Measurements from ENCODE around the gene RAB8A.
"Not testable (repeated sequence)": the region's sequence is repeated elsewhere in the genome, so short reads cannot be mapped to it uniquely, and the experiment has no call there.

The RAB8A gene

GRCh38 chr19:16143399-16144215 is 31.9 kb downstream of the RAB8A start, which contains the start of gene HSH2D:
Gene HSH2D, plus strand, starts transcription at chr19:16143685. Its CDS starts 5,066 bp downstream, at chr19:16148751.
- no peak for DNase-seq

GRCh38 chr19:16144216-16144581 is 32.5 kb downstream of the RAB8A start:
- no peak for DNase-seq

GRCh38 chr19:16146112-16146511 is 34.4 kb downstream of the RAB8A start:
- DNase-seq, result no peak

- DNase-seq, result no peak
Observed at GRCh38 chr19:16148443-16149229, 36.9 kb downstream of the RAB8A start.

DNA sequence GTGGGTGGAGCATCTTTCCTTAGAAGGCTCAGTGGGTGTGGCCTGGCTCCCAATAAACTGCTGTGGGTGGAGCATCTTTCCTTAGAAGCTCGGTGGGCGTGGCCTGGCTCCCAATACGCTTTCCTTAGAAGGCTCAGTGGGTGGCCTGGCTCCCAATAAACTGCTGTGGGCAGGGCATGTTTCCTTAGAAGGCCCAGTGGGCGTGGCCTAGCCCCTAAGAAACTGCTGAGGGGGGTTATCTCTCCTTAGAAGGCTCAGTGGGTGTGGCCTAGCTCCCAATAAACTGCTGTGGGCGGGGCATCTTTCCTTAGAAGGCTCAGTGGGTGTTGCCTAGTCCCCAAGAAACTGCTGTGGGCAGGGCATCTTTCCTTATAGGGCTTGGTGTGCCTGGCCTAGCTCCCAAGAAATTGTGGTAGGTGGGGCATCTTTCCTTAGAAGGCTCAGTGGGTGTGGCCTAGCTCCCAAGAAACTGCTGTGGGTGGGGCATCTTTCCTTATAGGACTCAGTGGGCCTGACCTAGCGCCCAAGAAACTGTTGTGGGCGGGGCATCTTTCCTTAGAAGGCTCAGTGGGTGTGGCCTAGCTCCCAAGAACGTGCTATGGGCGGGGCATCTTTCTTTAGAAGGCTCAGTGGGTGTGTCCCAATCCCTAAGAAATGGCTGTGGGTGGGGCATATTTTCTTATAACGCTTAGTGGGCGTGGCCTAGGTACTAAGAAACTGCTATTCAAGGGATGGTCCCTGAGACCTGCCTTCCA is 42.1 kb downstream of the RAB8A start:
- DNase-seq, result no peak

DNA sequence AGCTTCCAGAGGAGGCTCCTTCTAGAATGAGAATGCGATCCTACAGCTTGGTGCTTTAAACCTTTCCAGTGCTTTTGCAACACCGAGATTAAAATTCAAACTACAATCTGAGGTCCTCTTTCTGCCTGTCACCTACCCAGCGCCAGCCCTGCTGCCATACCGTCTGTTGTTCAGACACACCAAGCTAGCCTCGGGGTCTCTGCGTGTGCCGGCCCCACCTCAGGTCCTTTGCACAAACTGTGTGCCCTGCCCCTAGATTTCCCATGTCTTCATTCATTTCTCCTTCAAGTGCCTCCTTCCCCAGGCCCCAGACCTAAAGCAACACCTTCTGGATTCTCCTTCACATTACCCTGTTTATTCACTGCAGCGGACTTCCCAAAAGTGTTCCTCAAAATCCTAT is 42.9 kb downstream of the RAB8A start:
- DNase-seq, result no peak

GRCh38 chr19:16155128-16155527 is 43.4 kb downstream of the RAB8A start:
- no peak for DNase-seq

DNA sequence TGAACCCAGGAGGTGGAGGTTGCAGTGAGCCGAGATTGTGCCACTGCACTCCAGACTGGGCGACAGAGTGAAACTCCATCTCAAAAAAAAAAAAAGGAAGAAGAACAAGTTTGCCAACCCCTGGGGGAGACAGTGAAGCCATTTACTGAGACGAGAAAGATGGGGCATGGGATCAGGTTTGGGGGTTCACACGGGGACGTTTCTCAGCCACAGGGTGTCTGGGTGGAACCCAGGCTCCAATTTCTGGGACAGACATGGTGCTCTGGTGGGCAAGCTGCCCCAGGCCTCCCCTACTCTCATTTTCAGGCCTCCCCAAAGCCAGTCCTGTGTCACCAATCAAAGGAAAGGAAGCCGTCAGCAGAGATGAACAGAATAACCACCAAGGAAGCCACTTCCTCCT is 45.2 kb downstream of the RAB8A start:
- DNase-seq, result no peak

DNA sequence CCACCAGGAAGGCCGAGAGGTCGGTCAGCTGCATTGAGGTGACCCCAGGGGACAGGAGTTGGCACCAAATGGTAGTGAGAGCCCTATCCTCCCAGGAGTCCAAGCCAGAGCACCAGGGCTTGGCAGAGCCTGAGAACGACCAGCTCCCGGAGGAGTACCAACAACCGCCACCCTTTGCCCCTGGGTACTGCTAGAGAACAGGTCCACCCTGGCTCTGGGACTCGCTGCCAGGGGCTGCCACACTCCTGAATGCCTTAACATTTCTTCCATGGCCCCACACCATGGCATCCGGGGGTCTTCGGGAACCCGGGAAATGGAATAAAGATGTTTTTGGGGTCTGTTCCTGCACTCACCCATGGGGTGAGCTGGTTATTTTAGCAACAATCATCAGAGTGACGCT is 45.9 kb downstream of the RAB8A start:
- DNase-seq, result no peak

GRCh38 chr19:16159655-16160054 is 48.0 kb downstream of the RAB8A start:
- no peak for DNase-seq

DNA sequence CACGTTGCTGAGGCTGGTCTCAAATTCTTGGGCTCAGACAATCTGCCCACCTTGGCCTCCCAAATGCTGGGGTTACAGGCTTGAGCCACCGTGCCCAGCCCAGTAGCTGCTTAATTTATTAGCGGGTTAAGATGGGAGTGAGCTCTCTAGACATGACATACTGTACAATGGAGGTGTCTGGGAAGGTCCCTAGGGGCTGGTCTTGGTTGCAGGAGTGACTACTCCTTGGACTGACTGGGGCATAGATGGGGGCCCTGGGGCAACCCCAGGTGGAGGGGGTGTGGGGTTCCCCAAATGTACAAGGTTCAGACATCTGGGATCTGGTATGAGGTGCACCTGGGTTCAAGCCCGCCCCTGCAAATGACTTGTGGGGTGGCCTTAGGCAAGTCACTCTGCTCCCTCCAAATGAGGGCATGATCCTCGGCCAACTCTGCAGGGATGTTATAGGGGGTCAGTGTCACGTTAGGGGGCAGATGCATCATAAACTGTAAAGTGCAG is 48.8 kb downstream of the RAB8A start:
- no peak for DNase-seq

GRCh38 chr19:16160943-16161560 is 49.4 kb downstream of the RAB8A start:
- no peak for DNase-seq

DNA sequence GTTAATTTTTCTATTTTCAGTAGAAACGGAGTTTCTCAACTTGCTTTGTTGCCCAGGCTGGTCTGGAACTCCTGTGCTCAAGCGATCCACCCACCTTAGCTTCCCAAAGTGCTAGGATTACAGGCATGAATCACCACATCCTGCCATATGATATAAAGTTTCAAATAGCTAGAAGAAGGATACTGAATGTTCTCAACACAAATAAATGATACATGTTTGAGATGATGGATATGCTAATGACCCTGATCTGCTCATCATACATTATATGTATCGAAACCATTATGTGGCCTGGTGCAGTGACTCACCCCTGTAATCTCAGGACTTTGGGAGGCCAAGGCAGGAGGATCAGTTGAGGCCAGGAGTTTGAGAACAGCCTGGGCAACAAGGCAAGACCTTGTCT is 50.2 kb downstream of the RAB8A start:
- no peak for DNase-seq

DNA sequence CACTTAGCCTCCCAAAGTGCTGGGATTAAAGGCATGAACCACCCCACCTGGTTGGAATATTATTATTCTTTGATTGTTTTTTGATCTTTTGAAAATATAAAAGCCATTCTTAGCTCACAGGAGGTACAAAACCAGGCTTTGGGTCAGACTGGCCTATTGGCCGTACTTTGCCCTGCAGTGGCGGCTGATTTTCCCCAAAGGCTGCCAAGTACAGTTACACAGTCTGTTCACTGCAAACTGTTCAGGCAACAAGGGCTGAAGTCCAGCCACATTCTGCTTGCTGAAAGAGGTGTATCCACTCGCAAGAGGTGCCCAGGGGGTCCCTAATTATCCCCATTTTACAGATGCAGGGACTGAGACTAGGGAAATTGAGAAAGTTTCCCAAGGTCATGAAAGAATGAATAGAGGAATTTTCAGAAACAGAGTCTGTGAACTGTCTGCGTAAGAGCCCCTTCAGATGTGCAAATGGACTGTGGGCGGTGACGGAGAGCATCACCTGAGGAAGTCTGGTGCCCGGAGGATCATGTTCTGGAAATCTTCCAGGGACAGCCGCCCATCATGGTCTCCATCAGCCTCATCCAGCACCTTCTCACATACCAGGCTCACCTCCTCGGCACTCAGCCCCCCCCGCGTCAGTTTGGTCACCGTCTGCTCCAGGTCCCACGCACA is 52.7 kb downstream of the RAB8A start:
- no peak for DNase-seq

- DNase-seq, result no peak
Observed at GRCh38 chr19:16166417-16166816, 54.7 kb downstream of the RAB8A start.

DNA sequence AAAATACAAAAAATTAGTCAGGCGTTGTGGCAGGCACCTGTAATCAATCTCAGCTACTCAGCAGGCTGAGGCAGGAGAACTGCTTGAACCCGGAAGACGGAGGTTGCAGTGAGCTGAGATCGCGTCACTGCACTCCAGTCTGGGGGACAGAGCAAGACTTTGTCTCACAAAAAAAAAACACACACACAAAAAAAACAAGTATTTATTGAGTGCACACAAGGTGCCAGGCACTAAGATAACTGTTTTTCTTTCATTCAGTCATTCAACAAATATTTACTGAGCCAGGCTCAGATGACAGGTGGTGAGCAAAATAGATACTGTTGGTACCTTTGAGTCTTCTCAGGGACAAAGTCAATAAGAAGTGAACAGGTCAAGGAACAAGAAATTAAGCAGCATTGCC is 55.4 kb downstream of the RAB8A start:
- DNase-seq, result no peak

GRCh38 chr19:16168465-16169081 is 56.9 kb downstream of the RAB8A start:
- no peak for DNase-seq

DNA sequence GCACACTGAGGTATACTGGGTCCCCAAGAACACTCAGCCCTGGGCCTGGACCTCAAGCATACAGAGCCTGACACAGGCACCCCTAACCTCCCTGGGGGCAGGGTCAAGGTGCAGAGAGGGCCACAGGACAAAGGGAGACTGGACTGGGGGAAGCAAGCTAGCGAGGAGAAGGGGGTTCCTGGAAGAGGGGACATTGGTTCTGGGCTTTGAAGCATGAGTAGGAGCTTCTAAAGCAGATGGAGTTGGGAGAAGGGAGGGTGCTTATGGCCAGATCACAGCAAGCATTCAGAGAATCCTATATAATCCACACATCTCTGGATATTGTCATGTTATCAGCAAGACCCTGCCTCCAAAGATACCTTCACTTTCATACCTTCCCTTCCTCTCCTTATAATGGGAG is 58.4 kb downstream of the RAB8A start:
- no peak for DNase-seq

DNA sequence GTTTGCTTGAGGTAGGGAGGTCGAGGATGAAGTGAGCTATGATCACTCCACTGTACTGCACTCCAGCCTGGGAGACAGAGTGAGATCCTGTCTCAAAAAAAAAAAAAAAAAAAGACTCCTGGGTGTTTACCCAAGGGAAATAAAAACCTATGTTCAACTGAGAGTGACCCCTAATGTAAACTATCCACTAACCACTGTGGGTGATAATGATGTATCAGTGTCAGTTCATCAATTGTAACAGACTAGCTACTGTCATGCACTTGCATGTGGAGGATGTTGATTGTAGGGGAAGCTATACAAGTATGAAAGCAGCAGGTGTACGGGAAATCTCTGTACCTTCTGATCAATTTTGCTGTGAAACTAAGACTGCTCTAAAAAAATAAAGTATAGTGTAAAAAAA is 64.3 kb downstream of the RAB8A start:
- no peak for DNase-seq

DNA sequence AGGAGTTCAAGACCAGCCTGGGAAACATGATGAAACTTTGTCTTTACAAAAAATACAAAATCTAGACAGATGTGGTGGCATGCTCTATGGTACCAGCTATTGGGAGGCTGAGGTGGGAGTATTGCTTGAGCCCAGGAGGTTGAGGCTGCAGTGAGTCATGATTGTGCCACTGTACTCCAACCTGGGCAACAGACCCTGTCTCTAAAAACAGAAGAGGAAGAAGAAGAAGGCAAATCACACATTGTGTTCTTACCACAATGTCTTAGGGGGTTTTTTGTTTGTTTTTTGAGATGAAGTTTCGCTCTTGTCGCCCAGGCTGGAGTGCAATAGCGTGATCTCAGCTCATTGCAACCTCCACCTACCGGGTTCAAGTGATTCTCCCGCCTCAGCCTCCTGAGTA is 67.2 kb downstream of the RAB8A start:
- not testable (repeated sequence) for DNase-seq

- DNase-seq, result no peak
Observed at GRCh38 chr19:16180611-16181010, 68.9 kb downstream of the RAB8A start.
